Body of pancreas (tissue), 4 donors: Measurements from ENCODE around the gene SOX4.

Experiments
- POLR2A ChIP-seq, 3 donors: fragments of 450-650 bp; IDR thresholded peaks; one replicate each; pipeline ENCODE4 v1.6.1; 2016; ENCODE audit warnings: antibody characterized with exemption in 3 of 3, mild to moderate bottlenecking in 2 of 3
- TF ChIP-seq, protein P1 (sequence below), 7 experiments: fragments of 450-650 bp in 4 of 7; fragments of 200-600 bp in 3 of 7; sonication (generic) in 3 of 7; IDR thresholded peaks; one replicate each; pipeline ENCODE4 v1.5.1; 2016 to 2019; ENCODE audit warnings: antibody characterized with exemption in 7 of 7

DNA sequence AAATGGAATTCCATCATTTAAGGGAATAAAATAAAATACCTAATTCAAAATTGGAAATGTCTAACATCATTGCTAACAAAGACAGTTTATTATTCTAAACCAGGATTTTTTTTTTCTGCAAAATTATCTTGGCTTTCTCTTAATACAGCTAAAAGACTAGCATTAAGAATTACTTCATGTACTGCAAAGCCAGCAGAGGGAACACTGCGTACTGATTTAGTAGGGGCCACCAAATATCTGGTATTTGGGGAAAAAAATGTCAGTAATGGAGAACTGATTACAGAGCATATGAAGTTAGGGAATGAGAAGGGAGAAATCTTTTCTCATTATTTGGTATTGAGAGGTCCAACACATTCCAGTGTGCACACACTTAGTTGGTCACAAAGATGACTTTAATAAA, 3.2 kb upstream of the SOX4 start:
- TF ChIP-seq POLR2A (IDR thresholded peaks at IDR 0.05): no peak
- TF ChIP-seq, protein P1, sequence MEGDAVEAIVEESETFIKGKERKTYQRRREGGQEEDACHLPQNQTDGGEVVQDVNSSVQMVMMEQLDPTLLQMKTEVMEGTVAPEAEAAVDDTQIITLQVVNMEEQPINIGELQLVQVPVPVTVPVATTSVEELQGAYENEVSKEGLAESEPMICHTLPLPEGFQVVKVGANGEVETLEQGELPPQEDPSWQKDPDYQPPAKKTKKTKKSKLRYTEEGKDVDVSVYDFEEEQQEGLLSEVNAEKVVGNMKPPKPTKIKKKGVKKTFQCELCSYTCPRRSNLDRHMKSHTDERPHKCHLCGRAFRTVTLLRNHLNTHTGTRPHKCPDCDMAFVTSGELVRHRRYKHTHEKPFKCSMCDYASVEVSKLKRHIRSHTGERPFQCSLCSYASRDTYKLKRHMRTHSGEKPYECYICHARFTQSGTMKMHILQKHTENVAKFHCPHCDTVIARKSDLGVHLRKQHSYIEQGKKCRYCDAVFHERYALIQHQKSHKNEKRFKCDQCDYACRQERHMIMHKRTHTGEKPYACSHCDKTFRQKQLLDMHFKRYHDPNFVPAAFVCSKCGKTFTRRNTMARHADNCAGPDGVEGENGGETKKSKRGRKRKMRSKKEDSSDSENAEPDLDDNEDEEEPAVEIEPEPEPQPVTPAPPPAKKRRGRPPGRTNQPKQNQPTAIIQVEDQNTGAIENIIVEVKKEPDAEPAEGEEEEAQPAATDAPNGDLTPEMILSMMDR (IDR thresholded peaks at IDR 0.05): no peak
